Tongue (tissue), 2 donors: ENCODE results near the gene SYTL1. TPM values are rescaled to one million over a fixed set of nuclear protein-coding genes. Genes with fewer than 3 reads are reported as not detected.

ENCODE experiments used
- small RNA-seq: library from RNA; depleted of rRNA; stranded (forward); fragments of <200 nt; gene quantifications from one replicate; pipeline ENCODE3, GENCODE V24; 2014; ENCODE audit warnings: low replicate concordance
- total RNA-seq: library from RNA; depleted of rRNA; stranded (reverse); fragments of >200 nt; gene quantifications from one replicate; pipeline ENCODE4 v1.2.3, GENCODE V29; 2014

Gene SYTL1
- total RNA-seq, 1 donor from 2014 or later: 23.1 TPM

Small RNA genes lying within 50 kb of the gene (small RNA-seq; reads per million reads assigned to genes)
- not detected for gene RNU6-48P

Other genes starting within 250 kb of the SYTL1 start
- 6.4 TPM for gene SLC9A1, start 186.9 kb upstream of the SYTL1 start, total RNA-seq
- 36.0 TPM for gene WDTC1, start 107.4 kb upstream of the SYTL1 start, total RNA-seq
- 22.3 TPM for gene TMEM222, start 19.9 kb upstream of the SYTL1 start, total RNA-seq
- gene MAP3K6, start 24.9 kb downstream of the SYTL1 start, total RNA-seq: 12.9 TPM
- gene FCN3, start 32.8 kb downstream of the SYTL1 start, total RNA-seq: 0.82 TPM
- 0.21 TPM for gene CD164L2, start 41.3 kb downstream of the SYTL1 start, total RNA-seq
- 0.41 TPM for gene GPR3, start 50.6 kb downstream of the SYTL1 start, total RNA-seq
- 40.3 TPM for gene WASF2, start 148.1 kb downstream of the SYTL1 start, total RNA-seq